H1 (cell line): Measurements from ENCODE around the gene CFDP1. TPM values are rescaled to one million over a fixed set of nuclear protein-coding genes. Genes with fewer than 3 reads are reported as not detected.

Experiments
- CREB1 ChIP-seq: IDR thresholded peaks from 2 replicates; pipeline ENCODE4 v1.6.1; 2012; ENCODE audit warnings: inconsistent platforms
- KDM1A ChIP-seq: fragments of 200-600, 300-600 bp; sonication (generic); IDR thresholded peaks from 2 replicates; pipeline ENCODE4 v1.7.1; 2016; ENCODE audit warnings: mild to moderate bottlenecking, low read length, borderline replicate concordance
- KDM5A ChIP-seq: fragments of 200-600 bp; IDR thresholded peaks from 2 replicates; pipeline ENCODE4 v1.7.1; 2012; ENCODE audit warnings: mild to moderate bottlenecking, low read length, inconsistent platforms, mixed read lengths
- MAFK ChIP-seq: IDR thresholded peaks from 2 replicates; pipeline ENCODE4 v1.6.1; 2012; ENCODE audit warnings: low read depth, mild to moderate bottlenecking, improper control_type of control experiment, low read length
- RFX5 ChIP-seq: IDR thresholded peaks from 2 replicates; pipeline ENCODE4 v1.6.1; 2011; ENCODE audit warnings: low read depth, low read length, improper control_type of control experiment, borderline replicate concordance
- SIN3A ChIP-seq, 2 experiments: IDR thresholded peaks in 1 of 2; conservative IDR thresholded peaks in 1 of 2; 2 replicates each; pipeline ENCODE4 v1.6.1; 2011 to 2012; ENCODE audit warnings: low read length in 2 of 2, improper control_type of control experiment in 1 of 2, low read depth in 1 of 2, mild to moderate bottlenecking in 1 of 2
- YY1 ChIP-seq: IDR thresholded peaks from 2 replicates; pipeline ENCODE4 v1.6.1; 2011; ENCODE audit warnings: low read depth, mild to moderate bottlenecking, low read length
- polyA plus RNA-seq, 7 experiments: library from polyadenylated mRNA; depleted of rRNA in 3 of 7; stranded (reverse) in 5 of 7; unstranded in 2 of 7; fragments of >200 nt in 5 of 7; fragments of 200-250 nt in 2 of 7; gene quantifications; 1 replicate in 5 of 7; 2 replicates in 1 of 7; 4 replicates in 1 of 7; pipeline versions ENCODE4 v1.2.1 to v1.2.3, GENCODE V29; 2011 to 2013; ENCODE audit warnings: missing spikeins in 2 of 7, mixed read lengths in 2 of 7
- total RNA-seq: library from RNA; stranded (reverse); fragmentation: NEBNext Ultra II Directional; extraction: Animal tissue kit (Norgen Biotek cat#: 25700); gene quantifications from 2 replicates; pipeline ENCODE4 v1.2.1, GENCODE V29; 2021
- TF ChIP-seq, protein P1 (sequence below): fragments of 300-600 bp; sonication (generic); IDR thresholded peaks from 2 replicates; pipeline ENCODE4 v1.7.1; 2012; ENCODE audit warnings: low read length, moderate library complexity, mild to moderate bottlenecking, inconsistent platforms; ENCODE audit not compliant: insufficient replicate concordance
- TF ChIP-seq, protein P2 (sequence below): IDR thresholded peaks from 2 replicates; pipeline ENCODE4 v1.6.1; 2012; ENCODE audit warnings: low read length, inconsistent platforms

The CFDP1 gene
- total and polyA plus RNA-seq, 2 of the 8 experiments (the other 6 are each of a cell fraction or from before 2014, with no cell fraction given) = 25.5 to 77.3 TPM

DNA sequence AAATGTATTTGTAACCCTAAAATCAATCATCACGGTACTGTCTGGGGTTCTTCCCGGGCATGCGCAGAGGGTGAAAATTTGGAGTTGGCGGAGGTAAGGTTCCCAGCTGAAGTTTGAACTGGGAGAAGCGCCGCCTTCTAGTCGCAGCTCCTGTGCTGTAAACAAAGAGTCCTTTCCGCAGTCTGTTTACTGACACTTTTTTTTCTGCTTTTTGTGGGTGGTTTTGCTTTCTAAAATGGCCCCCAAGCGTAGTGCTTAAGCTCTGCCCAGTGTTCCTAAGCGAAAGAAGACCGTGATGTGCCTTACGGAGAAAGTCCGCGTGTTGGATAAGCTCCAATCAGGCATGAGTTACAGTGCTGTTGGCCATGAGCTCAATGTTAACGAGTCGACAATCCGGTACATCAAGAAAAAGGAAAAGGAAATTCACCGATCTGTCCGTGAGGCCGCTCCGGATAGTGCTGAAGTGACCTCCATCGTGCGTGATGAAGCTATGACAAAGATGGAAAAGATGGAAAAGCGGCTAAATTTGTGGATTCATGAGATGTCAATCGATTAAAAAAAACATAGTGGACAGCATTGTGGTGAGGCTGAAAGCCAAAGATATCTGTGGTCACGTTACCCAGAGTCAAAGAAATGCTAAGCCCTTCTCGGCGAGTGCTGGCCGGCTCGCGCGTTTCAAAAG, 570 bp upstream of the CFDP1 start (continued):
- TF ChIP-seq, protein P1, sequence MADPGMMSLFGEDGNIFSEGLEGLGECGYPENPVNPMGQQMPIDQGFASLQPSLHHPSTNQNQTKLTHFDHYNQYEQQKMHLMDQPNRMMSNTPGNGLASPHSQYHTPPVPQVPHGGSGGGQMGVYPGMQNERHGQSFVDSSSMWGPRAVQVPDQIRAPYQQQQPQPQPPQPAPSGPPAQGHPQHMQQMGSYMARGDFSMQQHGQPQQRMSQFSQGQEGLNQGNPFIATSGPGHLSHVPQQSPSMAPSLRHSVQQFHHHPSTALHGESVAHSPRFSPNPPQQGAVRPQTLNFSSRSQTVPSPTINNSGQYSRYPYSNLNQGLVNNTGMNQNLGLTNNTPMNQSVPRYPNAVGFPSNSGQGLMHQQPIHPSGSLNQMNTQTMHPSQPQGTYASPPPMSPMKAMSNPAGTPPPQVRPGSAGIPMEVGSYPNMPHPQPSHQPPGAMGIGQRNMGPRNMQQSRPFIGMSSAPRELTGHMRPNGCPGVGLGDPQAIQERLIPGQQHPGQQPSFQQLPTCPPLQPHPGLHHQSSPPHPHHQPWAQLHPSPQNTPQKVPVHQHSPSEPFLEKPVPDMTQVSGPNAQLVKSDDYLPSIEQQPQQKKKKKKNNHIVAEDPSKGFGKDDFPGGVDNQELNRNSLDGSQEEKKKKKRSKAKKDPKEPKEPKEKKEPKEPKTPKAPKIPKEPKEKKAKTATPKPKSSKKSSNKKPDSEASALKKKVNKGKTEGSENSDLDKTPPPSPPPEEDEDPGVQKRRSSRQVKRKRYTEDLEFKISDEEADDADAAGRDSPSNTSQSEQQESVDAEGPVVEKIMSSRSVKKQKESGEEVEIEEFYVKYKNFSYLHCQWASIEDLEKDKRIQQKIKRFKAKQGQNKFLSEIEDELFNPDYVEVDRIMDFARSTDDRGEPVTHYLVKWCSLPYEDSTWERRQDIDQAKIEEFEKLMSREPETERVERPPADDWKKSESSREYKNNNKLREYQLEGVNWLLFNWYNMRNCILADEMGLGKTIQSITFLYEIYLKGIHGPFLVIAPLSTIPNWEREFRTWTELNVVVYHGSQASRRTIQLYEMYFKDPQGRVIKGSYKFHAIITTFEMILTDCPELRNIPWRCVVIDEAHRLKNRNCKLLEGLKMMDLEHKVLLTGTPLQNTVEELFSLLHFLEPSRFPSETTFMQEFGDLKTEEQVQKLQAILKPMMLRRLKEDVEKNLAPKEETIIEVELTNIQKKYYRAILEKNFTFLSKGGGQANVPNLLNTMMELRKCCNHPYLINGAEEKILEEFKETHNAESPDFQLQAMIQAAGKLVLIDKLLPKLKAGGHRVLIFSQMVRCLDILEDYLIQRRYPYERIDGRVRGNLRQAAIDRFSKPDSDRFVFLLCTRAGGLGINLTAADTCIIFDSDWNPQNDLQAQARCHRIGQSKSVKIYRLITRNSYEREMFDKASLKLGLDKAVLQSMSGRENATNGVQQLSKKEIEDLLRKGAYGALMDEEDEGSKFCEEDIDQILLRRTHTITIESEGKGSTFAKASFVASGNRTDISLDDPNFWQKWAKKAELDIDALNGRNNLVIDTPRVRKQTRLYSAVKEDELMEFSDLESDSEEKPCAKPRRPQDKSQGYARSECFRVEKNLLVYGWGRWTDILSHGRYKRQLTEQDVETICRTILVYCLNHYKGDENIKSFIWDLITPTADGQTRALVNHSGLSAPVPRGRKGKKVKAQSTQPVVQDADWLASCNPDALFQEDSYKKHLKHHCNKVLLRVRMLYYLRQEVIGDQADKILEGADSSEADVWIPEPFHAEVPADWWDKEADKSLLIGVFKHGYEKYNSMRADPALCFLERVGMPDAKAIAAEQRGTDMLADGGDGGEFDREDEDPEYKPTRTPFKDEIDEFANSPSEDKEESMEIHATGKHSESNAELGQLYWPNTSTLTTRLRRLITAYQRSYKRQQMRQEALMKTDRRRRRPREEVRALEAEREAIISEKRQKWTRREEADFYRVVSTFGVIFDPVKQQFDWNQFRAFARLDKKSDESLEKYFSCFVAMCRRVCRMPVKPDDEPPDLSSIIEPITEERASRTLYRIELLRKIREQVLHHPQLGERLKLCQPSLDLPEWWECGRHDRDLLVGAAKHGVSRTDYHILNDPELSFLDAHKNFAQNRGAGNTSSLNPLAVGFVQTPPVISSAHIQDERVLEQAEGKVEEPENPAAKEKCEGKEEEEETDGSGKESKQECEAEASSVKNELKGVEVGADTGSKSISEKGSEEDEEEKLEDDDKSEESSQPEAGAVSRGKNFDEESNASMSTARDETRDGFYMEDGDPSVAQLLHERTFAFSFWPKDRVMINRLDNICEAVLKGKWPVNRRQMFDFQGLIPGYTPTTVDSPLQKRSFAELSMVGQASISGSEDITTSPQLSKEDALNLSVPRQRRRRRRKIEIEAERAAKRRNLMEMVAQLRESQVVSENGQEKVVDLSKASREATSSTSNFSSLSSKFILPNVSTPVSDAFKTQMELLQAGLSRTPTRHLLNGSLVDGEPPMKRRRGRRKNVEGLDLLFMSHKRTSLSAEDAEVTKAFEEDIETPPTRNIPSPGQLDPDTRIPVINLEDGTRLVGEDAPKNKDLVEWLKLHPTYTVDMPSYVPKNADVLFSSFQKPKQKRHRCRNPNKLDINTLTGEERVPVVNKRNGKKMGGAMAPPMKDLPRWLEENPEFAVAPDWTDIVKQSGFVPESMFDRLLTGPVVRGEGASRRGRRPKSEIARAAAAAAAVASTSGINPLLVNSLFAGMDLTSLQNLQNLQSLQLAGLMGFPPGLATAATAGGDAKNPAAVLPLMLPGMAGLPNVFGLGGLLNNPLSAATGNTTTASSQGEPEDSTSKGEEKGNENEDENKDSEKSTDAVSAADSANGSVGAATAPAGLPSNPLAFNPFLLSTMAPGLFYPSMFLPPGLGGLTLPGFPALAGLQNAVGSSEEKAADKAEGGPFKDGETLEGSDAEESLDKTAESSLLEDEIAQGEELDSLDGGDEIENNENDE = no peak
- TF ChIP-seq KDM5A (no peak), RFX5 (no peak), YY1 (peak; percentile 92), SIN3A (conservative IDR thresholded peaks at IDR 0.05 in 1 of 2, IDR thresholded peaks at IDR 0.05 in 1 of 2; ENCODE audit: low read depth in 1 of 2, low read length in 2 of 2) (0 out of 4 replicates have a peak, but pooled peaks of 1 of the 2 experiments have one; percentile 24), CREB1 (no peak), MAFK (no peak), KDM1A (no peak)
- TF ChIP-seq, protein P2, sequence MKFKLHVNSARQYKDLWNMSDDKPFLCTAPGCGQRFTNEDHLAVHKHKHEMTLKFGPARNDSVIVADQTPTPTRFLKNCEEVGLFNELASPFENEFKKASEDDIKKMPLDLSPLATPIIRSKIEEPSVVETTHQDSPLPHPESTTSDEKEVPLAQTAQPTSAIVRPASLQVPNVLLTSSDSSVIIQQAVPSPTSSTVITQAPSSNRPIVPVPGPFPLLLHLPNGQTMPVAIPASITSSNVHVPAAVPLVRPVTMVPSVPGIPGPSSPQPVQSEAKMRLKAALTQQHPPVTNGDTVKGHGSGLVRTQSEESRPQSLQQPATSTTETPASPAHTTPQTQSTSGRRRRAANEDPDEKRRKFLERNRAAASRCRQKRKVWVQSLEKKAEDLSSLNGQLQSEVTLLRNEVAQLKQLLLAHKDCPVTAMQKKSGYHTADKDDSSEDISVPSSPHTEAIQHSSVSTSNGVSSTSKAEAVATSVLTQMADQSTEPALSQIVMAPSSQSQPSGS = no peak
